ENCODE data around the gene TPP1. TPM values are rescaled to one million over a fixed set of nuclear protein-coding genes. Genes with fewer than 3 reads are reported as not detected.

Gene TPP1
- polyA plus RNA-seq, 2 of the 4 experiments (the other 2 are of a cell fraction) = 41.6 to 53.2 TPM

GRCh38 chr11:6566704-6567370 is 52.4 kb downstream of the TPP1 start:
- peaks cover 6% of the 10 kb centered on the region; the same call in 2 of the 3 replicates for H3K4me1 ChIP-seq
- no peaks in the 10 kb centered on the region for H3K9me3 ChIP-seq
- TF ChIP-seq RARB (CRISPR knock-in tag; IDR thresholded peaks at IDR 0.05) = no peak
- TF ChIP-seq EP300 (IDR thresholded peaks at IDR 0.05) = no peak
- TF ChIP-seq TP53 (CRISPR knock-in tag; IDR thresholded peaks at IDR 0.05) = no peak
- no peak for TF ChIP-seq E2F6 (IDR thresholded peaks at IDR 0.05; ENCODE audit: borderline replicate concordance, low read depth)
- TF ChIP-seq ZSCAN20 (CRISPR knock-in tag; IDR thresholded peaks at IDR 0.05) = no peak
- TF ChIP-seq HEYL (CRISPR knock-in tag; IDR thresholded peaks at IDR 0.05) = no peak
- TF ChIP-seq GATA3 (IDR thresholded peaks at IDR 0.05; ENCODE audit: borderline replicate concordance) = no peak
- TF ChIP-seq CHD4 (IDR thresholded peaks at IDR 0.05; ENCODE audit: borderline replicate concordance) = no peak
- TF ChIP-seq RNF2 (IDR thresholded peaks at IDR 0.05; ENCODE audit: borderline replicate concordance, low read depth) = no peak
- TF ChIP-seq NFE2L2 (conservative IDR thresholded peaks at IDR 0.05; ENCODE audit: low read length) = no peak
- no peak for TF ChIP-seq HES2 (IDR thresholded peaks at IDR 0.05)
- no peak for TF ChIP-seq PHF8 (IDR thresholded peaks at IDR 0.05; ENCODE audit: borderline replicate concordance, low read depth)
- no peak for TF ChIP-seq CBX8 (IDR thresholded peaks at IDR 0.05)
- no peak for TF ChIP-seq BCL3 (IDR thresholded peaks at IDR 0.05)
- no peak for TF ChIP-seq HOXB13 (CRISPR knock-in tag; IDR thresholded peaks at IDR 0.05; ENCODE audit: low read depth)
- TF ChIP-seq CEBPB (IDR thresholded peaks at IDR 0.05) = no peak
- no peak for TF ChIP-seq TFCP2L1 (CRISPR knock-in tag; IDR thresholded peaks at IDR 0.05)
- no peak for TF ChIP-seq CTCF (IDR thresholded peaks at IDR 0.05)
- no peak for TF ChIP-seq JUNB (IDR thresholded peaks at IDR 0.05)
- TF ChIP-seq MAX (IDR thresholded peaks at IDR 0.05) = no peak
- DNase-seq (ENCODE audit: low read depth in 1 of 2, low spot score in 1 of 2) (no peak), FAIRE-seq (no peak), ATAC-seq (no peak; a peak in 1 of 6 replicates)
- 90% methylated on average over 13 of the region's 13 CpGs for WGBS (ENCODE audit: missing lambda C conversion rate)
- ChIA-PET CTCF (interaction anchor here (0.5 to 1.6 kb wide), 3 partner anchors 14 to 190 kb away, joined by 3 to 4 read pairs (median 3); no protein-coding TSS in a partner anchor), POLR2A (no interaction called here)
- H3K4me3 ChIP-seq = no peak overlapping the region
- H3K4me2 ChIP-seq = no peak overlapping the region
- H3K27ac ChIP-seq = no peak overlapping the region

GRCh38 chr11:6565988-6566703 is 53.1 kb downstream of the TPP1 start:
- Histone ChIP-seq H3K27ac (no peak overlapping the region), H3K4me2 (no peak overlapping the region), H3K4me1 (peaks cover 6% of the 10 kb centered on the region; the same call in 2 of the 3 replicates), H3K4me3 (no peak overlapping the region), H3K9me3 (no peaks in the 10 kb centered on the region)
- CTCF ChIA-PET = interaction anchor here (0.5 to 0.6 kb wide), 2 partner anchors 28 to 189 kb away, joined by 3 read pairs; no protein-coding TSS in a partner anchor
- POLR2A ChIA-PET = no interaction called here
- WGBS (ENCODE audit: missing lambda C conversion rate) = 61% methylated on average over 3 of the region's 5 CpGs
- DNase-seq (ENCODE audit: low read depth in 1 of 2, low spot score in 1 of 2) (no peak), FAIRE-seq (no peak), ATAC-seq (no peak)
- TF ChIP-seq ZFP36 (IDR thresholded peaks at IDR 0.05; ENCODE audit: borderline replicate concordance, partially characterized antibody) = no peak
- no peak for TF ChIP-seq CBX2 (IDR thresholded peaks at IDR 0.05; ENCODE audit: borderline replicate concordance, low read depth)
- TF ChIP-seq MAFK (IDR thresholded peaks at IDR 0.05; ENCODE audit: partially characterized antibody) = no peak
- no peak for TF ChIP-seq HOXB5 (CRISPR knock-in tag; IDR thresholded peaks at IDR 0.05)
- no peak for TF ChIP-seq FOSB (CRISPR knock-in tag; IDR thresholded peaks at IDR 0.05)
- no peak for TF ChIP-seq GATA3 (IDR thresholded peaks at IDR 0.05; ENCODE audit: borderline replicate concordance)
- no peak for TF ChIP-seq CBX8 (IDR thresholded peaks at IDR 0.05)
- no peak for TF ChIP-seq TFCP2L1 (CRISPR knock-in tag; IDR thresholded peaks at IDR 0.05)
